ENCODE data around the gene HNRNPA0. TPM values are rescaled to one million over a fixed set of nuclear protein-coding genes. Genes with fewer than 3 reads are reported as not detected.
"Not testable (repeated sequence)": the region's sequence is repeated elsewhere in the genome, so short reads cannot be mapped to it uniquely, and the experiment has no call there.

Gene HNRNPA0
- total and polyA plus RNA-seq, 8 donors: 1.2 to 29.7 (median 17.4) TPM

DNA sequence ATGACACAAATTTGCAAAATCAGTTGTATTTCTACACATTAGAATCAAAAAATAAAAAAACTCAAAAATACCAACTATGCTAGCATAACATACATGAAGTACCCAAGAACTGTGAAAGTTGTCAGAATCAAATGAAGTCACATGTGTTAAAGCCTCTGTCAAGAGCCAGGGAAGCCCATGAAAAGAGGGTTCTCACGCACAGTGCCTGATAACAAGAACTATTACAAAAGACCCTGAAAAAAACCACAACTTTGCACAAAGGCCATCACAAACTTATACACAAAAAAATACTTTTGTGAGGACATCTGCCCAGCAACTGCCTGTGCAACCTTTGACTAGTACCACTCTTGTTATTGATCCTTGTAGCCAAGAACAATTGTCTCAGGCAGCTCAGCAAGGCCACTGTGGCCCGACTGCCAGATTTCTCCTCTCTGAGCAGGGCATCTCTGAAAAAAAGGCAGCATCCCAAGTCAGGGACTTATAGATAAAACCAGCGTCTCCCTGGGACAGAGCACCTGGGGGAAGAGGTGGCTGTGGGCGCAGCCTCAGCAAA, 28.9 kb upstream of the HNRNPA0 start:
- no peaks in the 10 kb centered on the region for H3K36me3 ChIP-seq
- TF ChIP-seq EP300 (IDR thresholded peaks at IDR 0.05): no peak
- H3K4me1 ChIP-seq: no peaks in the 10 kb centered on the region
- 71 to 86% (median 80%) methylated on average over 4 of the region's 4 CpGs for WGBS, 5 donors
- H3K9me3 ChIP-seq: no peaks in the 10 kb centered on the region
- H3K4me3 ChIP-seq: no peak overlapping the region
- intact Hi-C loops (cut with DNase I; ENCODE audit: low total_unique reads): no loop called here
- DNase-seq: no peak
- H3K27ac ChIP-seq: no peak overlapping the region
- H3K27me3 ChIP-seq: no peaks in the 10 kb centered on the region

DNA sequence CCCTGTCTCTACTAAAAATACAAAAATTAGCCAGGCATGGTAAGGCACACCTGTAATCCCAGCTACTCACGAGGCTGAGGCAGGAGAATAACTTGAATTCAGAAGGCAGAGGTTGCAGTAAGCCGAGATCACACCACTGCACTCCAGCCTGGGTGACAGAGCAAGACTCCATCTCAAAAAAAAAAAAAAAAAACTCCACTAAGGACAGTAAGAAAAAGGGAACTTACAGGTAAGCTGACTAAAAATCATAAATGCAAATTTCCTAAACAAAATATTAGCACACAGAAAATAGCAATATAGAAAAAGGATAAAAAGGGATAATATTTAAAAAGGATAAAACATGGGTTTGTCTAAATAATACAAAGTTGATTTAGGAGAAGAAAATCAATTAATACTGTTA, 27.9 kb upstream of the HNRNPA0 start:
- intact Hi-C loops (cut with DNase I; ENCODE audit: low total_unique reads): no loop called here
- 81 to 98% (median 93%) methylated on average over 2 of the region's 2 CpGs for WGBS, 5 donors

DNA sequence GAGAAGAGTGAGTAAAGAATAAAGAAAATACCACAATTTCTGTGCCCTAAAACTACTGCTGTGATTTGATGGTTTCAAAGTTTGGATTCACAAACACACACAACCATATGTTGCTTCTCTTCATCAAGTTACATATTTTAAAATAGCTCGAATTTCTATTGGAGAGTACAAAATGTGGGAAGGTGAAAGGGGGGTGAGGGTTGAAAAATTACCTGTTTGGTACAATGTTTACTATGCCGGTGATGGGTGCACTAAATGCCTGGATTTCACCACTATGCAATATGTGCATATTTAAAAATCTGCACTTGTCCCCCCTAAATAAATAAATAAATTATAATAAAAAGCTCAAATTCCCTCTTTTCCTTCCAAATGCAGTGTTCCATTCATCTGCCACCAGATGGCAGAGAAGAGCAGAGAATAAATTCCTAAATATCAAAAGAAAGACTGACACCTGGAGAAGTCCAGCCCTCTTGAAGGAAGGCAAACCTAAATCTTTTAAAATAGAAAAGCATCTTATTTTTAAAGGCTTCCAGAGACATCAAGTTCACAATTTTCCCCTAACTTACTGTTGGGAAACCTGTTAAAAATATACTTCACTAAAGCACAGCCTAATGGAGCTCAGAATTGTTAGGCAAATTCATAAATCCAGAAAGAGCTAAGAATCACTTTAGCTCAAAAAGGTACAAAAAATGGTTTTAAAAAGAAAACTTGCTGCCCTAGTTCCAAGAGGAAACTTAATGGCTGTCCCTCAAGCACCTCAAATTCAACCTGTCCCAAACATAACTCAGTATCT, 24.8 kb upstream of the HNRNPA0 start:
- no peaks in the 10 kb centered on the region for H3K27me3 ChIP-seq
- intact Hi-C loops (cut with DNase I; ENCODE audit: low total_unique reads): loop anchor here (10.0 kb wide), 1 partner anchor 356 kb away; the partner anchor contains the start of gene NME5

More for the DNA sequence above, 27.9 kb upstream of the HNRNPA0 start:
- no peak overlapping the region for H3K4me3 ChIP-seq
- no peaks in the 10 kb centered on the region for H3K4me1 ChIP-seq
- H3K9me3 ChIP-seq: no peaks in the 10 kb centered on the region
- DNase-seq: no peak
- TF ChIP-seq POLR2A (IDR thresholded peaks at IDR 0.05): no peak
- no peak for TF ChIP-seq POLR2AphosphoS5 (IDR thresholded peaks at IDR 0.05)
- TF ChIP-seq, protein P1, sequence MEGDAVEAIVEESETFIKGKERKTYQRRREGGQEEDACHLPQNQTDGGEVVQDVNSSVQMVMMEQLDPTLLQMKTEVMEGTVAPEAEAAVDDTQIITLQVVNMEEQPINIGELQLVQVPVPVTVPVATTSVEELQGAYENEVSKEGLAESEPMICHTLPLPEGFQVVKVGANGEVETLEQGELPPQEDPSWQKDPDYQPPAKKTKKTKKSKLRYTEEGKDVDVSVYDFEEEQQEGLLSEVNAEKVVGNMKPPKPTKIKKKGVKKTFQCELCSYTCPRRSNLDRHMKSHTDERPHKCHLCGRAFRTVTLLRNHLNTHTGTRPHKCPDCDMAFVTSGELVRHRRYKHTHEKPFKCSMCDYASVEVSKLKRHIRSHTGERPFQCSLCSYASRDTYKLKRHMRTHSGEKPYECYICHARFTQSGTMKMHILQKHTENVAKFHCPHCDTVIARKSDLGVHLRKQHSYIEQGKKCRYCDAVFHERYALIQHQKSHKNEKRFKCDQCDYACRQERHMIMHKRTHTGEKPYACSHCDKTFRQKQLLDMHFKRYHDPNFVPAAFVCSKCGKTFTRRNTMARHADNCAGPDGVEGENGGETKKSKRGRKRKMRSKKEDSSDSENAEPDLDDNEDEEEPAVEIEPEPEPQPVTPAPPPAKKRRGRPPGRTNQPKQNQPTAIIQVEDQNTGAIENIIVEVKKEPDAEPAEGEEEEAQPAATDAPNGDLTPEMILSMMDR (IDR thresholded peaks at IDR 0.05): no peak
- no peaks in the 10 kb centered on the region for H3K36me3 ChIP-seq
- H3K27ac ChIP-seq: no peak overlapping the region
- H3K27me3 ChIP-seq: no peaks in the 10 kb centered on the region

DNA sequence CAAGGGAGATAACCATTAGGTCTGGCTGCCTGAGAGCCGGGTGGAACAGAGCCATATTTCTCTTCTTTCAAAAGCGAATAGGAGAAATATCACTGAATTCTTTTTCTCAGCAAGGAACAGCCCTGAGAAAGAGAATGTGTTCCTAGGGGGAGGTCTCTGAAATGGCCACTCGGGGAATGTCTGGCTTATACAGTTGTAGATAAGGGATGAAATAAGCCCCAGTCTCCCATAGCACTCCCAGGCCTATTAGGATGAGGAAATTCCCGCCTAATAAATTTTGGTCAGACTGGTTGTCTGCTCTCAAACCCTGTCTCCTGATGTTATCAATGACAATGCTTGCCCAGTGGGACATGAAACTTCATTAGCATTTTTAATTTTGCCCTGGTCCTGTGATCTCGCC, 13.8 kb upstream of the HNRNPA0 start:
- DNase-seq, H3K36me3 ChIP-seq, H3K27ac ChIP-seq: not testable (repeated sequence)

More for the DNA sequence above, 24.8 kb upstream of the HNRNPA0 start:
- Histone ChIP-seq H3K27ac (no peak overlapping the region), H3K4me1 (no peaks in the 10 kb centered on the region), H3K4me3 (no peak overlapping the region), H3K36me3 (no peaks in the 10 kb centered on the region), H3K9me3 (no peaks in the 10 kb centered on the region)
- 38 to 53% (median 47%) methylated on average over 2 of the region's 2 CpGs for WGBS, 5 donors
- DNase-seq: peak in 1 of 2 donors; percentile 67
- no peak for TF ChIP-seq POLR2AphosphoS5 (IDR thresholded peaks at IDR 0.05)
- TF ChIP-seq, protein P1 (IDR thresholded peaks at IDR 0.05): peak in 5 of 7 experiments; percentile 49 to 71 (median 65)

DNA sequence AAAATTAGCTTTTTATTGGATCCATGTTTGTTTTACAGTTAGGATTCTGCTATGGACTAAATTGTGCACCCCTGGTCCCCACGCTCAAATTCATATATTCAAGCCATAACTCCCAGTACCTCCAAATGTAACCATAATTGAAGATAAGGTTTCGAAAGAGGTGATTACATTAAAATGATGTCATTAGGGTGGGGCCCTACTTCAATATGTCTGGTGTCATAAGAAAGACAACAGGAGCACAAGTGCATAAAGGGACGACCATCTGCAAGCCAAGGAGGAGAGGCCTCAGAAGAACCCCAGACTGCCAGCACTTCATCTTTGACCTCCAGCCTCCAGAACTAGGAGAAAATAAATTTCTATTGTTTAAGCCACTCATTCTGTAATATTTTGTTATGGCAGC, 7.4 kb upstream of the HNRNPA0 start:
- no peak overlapping the region for H3K27ac ChIP-seq
- no peak for DNase-seq
- 71 to 82% (median 77%) methylated on average over 3 of the region's 3 CpGs for WGBS, 5 donors
- no peaks in the 10 kb centered on the region for H3K27me3 ChIP-seq
- intact Hi-C loops (cut with DNase I; ENCODE audit: low total_unique reads): no loop called here
- no peaks in the 10 kb centered on the region for H3K9me3 ChIP-seq
- no peak overlapping the region for H3K4me3 ChIP-seq
- TF ChIP-seq EP300 (IDR thresholded peaks at IDR 0.05): no peak
- TF ChIP-seq POLR2AphosphoS5 (IDR thresholded peaks at IDR 0.05): no peak
- no peaks in the 10 kb centered on the region for H3K36me3 ChIP-seq
- no peaks in the 10 kb centered on the region for H3K4me1 ChIP-seq

More for the DNA sequence above, 13.8 kb upstream of the HNRNPA0 start:
- peaks cover 9 to 15% (median 13%) of the 10 kb centered on the region in 4 donors for H3K9me3 ChIP-seq
- H3K4me1 ChIP-seq; intact Hi-C loops (cut with DNase I; ENCODE audit: low total_unique reads); H3K27me3 ChIP-seq; H3K4me3 ChIP-seq: not testable (repeated sequence)
- 90 to 98% (median 94%) methylated on average over 5 of the region's 5 CpGs for WGBS, 5 donors
